GM23248 (cell line): ENCODE results near the gene PTPRO. TPM values are rescaled to one million over a fixed set of nuclear protein-coding genes. Genes with fewer than 3 reads are reported as not detected.

ENCODE experiments used
- DNase-seq: peaks from one replicate; pipeline ENCODE4 v3.0.0-alpha.2; 2015
- H2AFZ ChIP-seq: fragments of 200-600 bp; sonication (generic); 2 replicates; pipeline ENCODE4 v1.6.1; 2016; ENCODE audit warnings: antibody characterized with exemption
- H3F3A ChIP-seq: fragments of 200-600 bp; sonication (generic); 2 replicates; pipeline ENCODE4 v1.6.1; 2016; ENCODE audit warnings: mild to moderate bottlenecking, antibody characterized with exemption, mixed run types; ENCODE audit not compliant: insufficient read depth
- H3K27ac ChIP-seq: fragments of 200-600 bp; sonication (generic); 2 replicates; pipeline ENCODE4 v1.5.1; 2016; ENCODE audit warnings: mild to moderate bottlenecking
- H3K27me3 ChIP-seq: fragments of 200-600 bp; sonication (generic); replicated peaks from 2 replicates; pipeline ENCODE4 v1.6.1; 2016; ENCODE audit warnings: mild to moderate bottlenecking; ENCODE audit not compliant: insufficient read depth
- H3K36me3 ChIP-seq: fragments of 200-600 bp; sonication (generic); 2 replicates; pipeline ENCODE4 v1.6.1; 2016; ENCODE audit warnings: low read depth, mild to moderate bottlenecking
- H3K4me1 ChIP-seq: fragments of 200-600 bp; sonication (generic); 2 replicates; pipeline ENCODE4 v1.6.1; 2016; ENCODE audit warnings: mild to moderate bottlenecking; ENCODE audit not compliant: insufficient read depth
- H3K4me2 ChIP-seq: fragments of 200-600 bp; sonication (generic); one replicate; pipeline ENCODE4 v1.6.1; 2016; ENCODE audit warnings: mild to moderate bottlenecking; ENCODE audit not compliant: unreplicated experiment
- H3K4me3 ChIP-seq: fragments of 200-600 bp; sonication (generic); 2 replicates; pipeline ENCODE4 v1.5.1; 2016; ENCODE audit warnings: mild to moderate bottlenecking
- H3K79me2 ChIP-seq: fragments of 200-600 bp; sonication (generic); 2 replicates; pipeline ENCODE4 v1.6.1; 2016; ENCODE audit warnings: mild to moderate bottlenecking; ENCODE audit not compliant: insufficient read depth
- H3K9ac ChIP-seq: fragments of 200-600 bp; sonication (generic); 2 replicates; pipeline ENCODE4 v1.6.1; 2016; ENCODE audit warnings: mild to moderate bottlenecking
- H3K9me2 ChIP-seq: fragments of 200-600 bp; sonication (generic); 2 replicates; pipeline ENCODE4 v1.6.1; 2016; ENCODE audit warnings: mixed run types, mild to moderate bottlenecking, moderate library complexity; ENCODE audit not compliant: insufficient read depth
- H3K9me3 ChIP-seq: fragments of 200-600 bp; sonication (generic); one replicate; pipeline ENCODE4 v1.6.1; 2017; ENCODE audit warnings: low read depth
- H4K20me1 ChIP-seq: fragments of 200-600 bp; sonication (generic); 2 replicates; pipeline ENCODE4 v1.6.0; 2016; ENCODE audit not compliant: insufficient read depth
- EZH2 ChIP-seq: fragments of 200-600 bp; sonication (generic); IDR thresholded peaks from 2 replicates; pipeline ENCODE4 v1.6.1; 2018; ENCODE audit warnings: antibody characterized with exemption, mild to moderate bottlenecking; ENCODE audit not compliant: insufficient read depth, poor library complexity, severe bottlenecking
- EZH2phosphoT487 ChIP-seq: fragments of 200-600 bp; sonication (generic); IDR thresholded peaks from 2 replicates; pipeline ENCODE4 v1.6.1; 2018; ENCODE audit warnings: antibody characterized with exemption, moderate library complexity, mild to moderate bottlenecking, low read depth; ENCODE audit not compliant: insufficient read depth
- WGBS, 2 experiments: methylation state at CpG; one replicate each; pipeline ENCODE4 v1.1.6; 2015 to 2017; ENCODE audit warnings: low lambda C conversion rate in 2 of 2, low coverage in 1 of 2; ENCODE audit errors: missing lambda C conversion rate in 2 of 2; 5-methylcytosine and 5-hydroxymethylcytosine counted together
- in situ Hi-C: fragments of 300-500 bp; cut with MboI; formaldehyde crosslinking; loops from 2 replicates; pipeline ENCODE4 v1.15.0; 2020
- polyA plus RNA-seq: library from polyadenylated mRNA; unstranded; fragments of >200 nt; fragmentation: Nextera tagmentation; extraction: Ambion mirVana; gene quantifications from 2 replicates; pipeline ENCODE4 v1.2.1, GENCODE V29; 2016
- total RNA-seq: library from RNA; depleted of rRNA; stranded (reverse); fragments of >200 nt; shearing (Covaris generic); gene quantifications from 2 replicates; pipeline ENCODE4 v1.2.3, GENCODE V29; 2014

PTPRO gene
- total and polyA plus RNA-seq, 2 experiments from 2014 or later: 0.22 to 0.24 TPM

- H3K4me2 ChIP-seq: peak overlapping the region; percentile 12
- no peaks in the 10 kb centered on the region for H3K27me3 ChIP-seq
- no peaks in the 10 kb centered on the region for H3K4me1 ChIP-seq
- no peaks in the 10 kb centered on the region for H3K36me3 ChIP-seq
- WGBS, 2 experiments: 7 to 11% methylated on average over 2 of the region's 2 CpGs
- H2AFZ ChIP-seq: no peak overlapping the region
- H3K79me2 ChIP-seq: no peaks in the 10 kb centered on the region
- H4K20me1 ChIP-seq: no peaks in the 10 kb centered on the region
- no peak overlapping the region for H3K4me3 ChIP-seq
- no peaks in the 10 kb centered on the region for H3F3A ChIP-seq
- TF ChIP-seq EZH2 (no peak), EZH2phosphoT487 (no peak)
- DNase-seq: peak; percentile 41
- in situ Hi-C loops: no loop called here
- no peak overlapping the region for H3K9ac ChIP-seq
- no peaks in the 10 kb centered on the region for H3K9me2 ChIP-seq
- no peak overlapping the region for H3K27ac ChIP-seq
- H3K9me3 ChIP-seq: no peaks in the 10 kb centered on the region
Observed at GRCh38 chr12:15423629-15424028, 101.3 kb downstream of the PTPRO start.

GRCh38 chr12:15427913-15428312 is 105.6 kb downstream of the PTPRO start:
- Histone ChIP-seq H3K27ac (no peak overlapping the region), H2AFZ (no peak overlapping the region), H3K9me2 (no peaks in the 10 kb centered on the region), H3K9me3 (no peaks in the 10 kb centered on the region), H3K36me3 (no peaks in the 10 kb centered on the region), H3K4me3 (no peak overlapping the region), H3F3A (no peaks in the 10 kb centered on the region), H3K9ac (no peak overlapping the region), H3K79me2 (no peaks in the 10 kb centered on the region), H3K27me3 (0 out of 2 replicates have a peak, but pooled peaks cover 7% of the 10 kb centered on the region), H4K20me1 (no peaks in the 10 kb centered on the region), H3K4me1 (no peaks in the 10 kb centered on the region), H3K4me2 (no peak overlapping the region)
- in situ Hi-C loops: no loop called here
- 60 to 70% methylated on average over 2 of the region's 2 CpGs for WGBS, 2 experiments
- no peak for TF ChIP-seq EZH2phosphoT487
- no peak for TF ChIP-seq EZH2
- no peak for DNase-seq

GRCh38 chr12:15428632-15429031 is 106.3 kb downstream of the PTPRO start:
- Histone ChIP-seq H3F3A (no peaks in the 10 kb centered on the region), H3K36me3 (no peaks in the 10 kb centered on the region), H3K9me2 (no peaks in the 10 kb centered on the region), H3K4me3 (no peak overlapping the region), H3K79me2 (no peaks in the 10 kb centered on the region), H4K20me1 (no peaks in the 10 kb centered on the region), H3K4me2 (no peak overlapping the region), H2AFZ (no peak overlapping the region), H3K27ac (no peak overlapping the region), H3K27me3 (0 out of 2 replicates have a peak, but pooled peaks cover 7% of the 10 kb centered on the region), H3K9me3 (no peaks in the 10 kb centered on the region), H3K4me1 (no peaks in the 10 kb centered on the region), H3K9ac (no peak overlapping the region)
- in situ Hi-C loops: no loop called here
- WGBS, 2 experiments: 36 to 38% methylated on average over 2 of the region's 2 CpGs
- TF ChIP-seq EZH2 (no peak), EZH2phosphoT487 (no peak)
- no peak for DNase-seq

GRCh38 chr12:15429262-15429661 is 107.0 kb downstream of the PTPRO start:
- 0 out of 2 replicates have a peak, but pooled peaks cover 7% of the 10 kb centered on the region for H3K27me3 ChIP-seq
- no peak overlapping the region for H3K4me3 ChIP-seq
- TF ChIP-seq EZH2phosphoT487 (no peak), EZH2 (no peak)
- no peaks in the 10 kb centered on the region for H3K9me2 ChIP-seq
- H3K4me1 ChIP-seq: no peaks in the 10 kb centered on the region
- H3K9me3 ChIP-seq: no peaks in the 10 kb centered on the region
- no peaks in the 10 kb centered on the region for H3K79me2 ChIP-seq
- H2AFZ ChIP-seq: no peak overlapping the region
- in situ Hi-C loops: no loop called here
- H3K9ac ChIP-seq: no peak overlapping the region
- 79 to 80% methylated on average over 1 of the region's 1 CpG for WGBS, 2 experiments
- DNase-seq: no peak
- H3K36me3 ChIP-seq: no peaks in the 10 kb centered on the region
- H4K20me1 ChIP-seq: no peaks in the 10 kb centered on the region
- no peak overlapping the region for H3K4me2 ChIP-seq
- H3K27ac ChIP-seq: no peak overlapping the region
- H3F3A ChIP-seq: no peaks in the 10 kb centered on the region

DNA sequence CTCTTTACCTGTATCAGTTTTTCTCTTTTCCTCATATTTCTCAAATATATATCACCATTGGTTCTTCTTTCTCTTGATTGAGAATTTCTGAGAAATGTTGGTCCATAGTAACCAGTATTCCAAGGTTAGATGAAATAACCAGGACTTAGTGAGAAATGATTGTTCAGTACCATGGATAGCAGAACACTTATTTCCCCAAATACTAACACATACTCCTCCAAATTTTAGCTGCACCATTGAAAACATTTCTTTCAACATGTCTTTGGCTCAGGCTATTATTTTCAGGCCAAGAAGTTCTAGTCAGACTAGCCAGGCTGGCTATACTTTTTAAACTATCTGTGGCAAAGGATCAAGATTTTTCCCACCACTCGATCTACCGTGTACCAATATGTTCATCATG is 113.3 kb downstream of the PTPRO start:
- Histone ChIP-seq H3K27ac (no peak overlapping the region), H3K27me3 (0 out of 2 replicates have a peak, but pooled peaks cover 4% of the 10 kb centered on the region), H3K9me3 (no peaks in the 10 kb centered on the region), H3K4me1 (no peaks in the 10 kb centered on the region), H3F3A (no peaks in the 10 kb centered on the region), H3K9me2 (no peaks in the 10 kb centered on the region), H3K4me2 (no peak overlapping the region), H3K9ac (no peak overlapping the region), H3K4me3 (no peak overlapping the region), H3K79me2 (no peaks in the 10 kb centered on the region), H4K20me1 (no peaks in the 10 kb centered on the region), H2AFZ (no peak overlapping the region), H3K36me3 (no peaks in the 10 kb centered on the region)
- peak; percentile 25 for DNase-seq
- TF ChIP-seq EZH2 (no peak), EZH2phosphoT487 (no peak)
- 88 to 92% methylated on average over 2 of the region's 2 CpGs for WGBS, 2 experiments
- in situ Hi-C loops: no loop called here
